Activated CD8-positive, alpha-beta memory T cell treated with anti-CD3 and anti-CD28 coated beads, Interleukin-2, amount 50 U/mL, for 4 hours (primary cell): Measurements from ENCODE around the gene SCRN3.
A peak's percentile ranks its signal among the peaks of the same experiment; 100 is the strongest.
"Not testable (repeated sequence)": the region's sequence is repeated elsewhere in the genome, so short reads cannot be mapped to it uniquely, and the experiment has no call there.

Experiments used
- DNase-seq: peaks from one replicate; pipeline ENCODE4 v3.0.0-alpha.2; 2020

The SCRN3 gene, protein sequence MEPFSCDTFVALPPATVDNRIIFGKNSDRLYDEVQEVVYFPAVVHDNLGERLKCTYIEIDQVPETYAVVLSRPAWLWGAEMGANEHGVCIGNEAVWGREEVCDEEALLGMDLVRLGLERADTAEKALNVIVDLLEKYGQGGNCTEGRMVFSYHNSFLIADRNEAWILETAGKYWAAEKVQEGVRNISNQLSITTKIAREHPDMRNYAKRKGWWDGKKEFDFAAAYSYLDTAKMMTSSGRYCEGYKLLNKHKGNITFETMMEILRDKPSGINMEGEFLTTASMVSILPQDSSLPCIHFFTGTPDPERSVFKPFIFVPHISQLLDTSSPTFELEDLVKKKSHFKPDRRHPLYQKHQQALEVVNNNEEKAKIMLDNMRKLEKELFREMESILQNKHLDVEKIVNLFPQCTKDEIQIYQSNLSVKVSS

GRCh38 chr2:174395284-174395968 is at the start of gene SCRN3:
TSS of gene SCRN3 (plus strand) at chr2:174395730. CDS start at chr2:174398284, 2,554 bp downstream.
- DNase-seq: peak; percentile 69

- DNase-seq: no peak
Observed at GRCh38 chr2:174350018-174350417, 45.5 kb upstream of the SCRN3 start.

GRCh38 chr2:174350593-174351181 is 44.8 kb upstream of the SCRN3 start:
- no peak for DNase-seq

DNA sequence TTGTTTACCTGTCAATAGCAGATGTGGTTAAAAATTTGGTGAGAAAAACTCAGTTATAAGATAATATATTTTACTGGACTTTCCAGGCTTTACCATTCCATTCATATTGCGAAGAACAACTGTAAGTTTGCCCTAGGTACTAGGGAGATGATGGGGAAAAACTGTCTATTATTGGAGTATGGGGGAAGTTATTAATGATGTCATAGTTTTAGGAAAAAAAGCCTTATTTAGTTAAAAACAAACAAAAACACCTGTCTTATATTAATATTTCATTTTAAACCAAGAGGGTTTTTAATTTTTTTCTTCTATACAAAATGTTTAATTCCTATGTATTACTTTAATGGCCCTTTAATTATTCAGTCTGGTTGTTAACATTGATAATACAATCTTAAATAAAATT is 42.5 kb upstream of the SCRN3 start:
- no peak for DNase-seq

- no peak for DNase-seq
Observed at GRCh38 chr2:174356347-174356746, 39.2 kb upstream of the SCRN3 start.

GRCh38 chr2:174359663-174360062 is 35.9 kb upstream of the SCRN3 start:
- not testable (repeated sequence) for DNase-seq

- no peak for DNase-seq
Observed at GRCh38 chr2:174362949-174363348, 32.6 kb upstream of the SCRN3 start.

GRCh38 chr2:174363492-174364225 is 31.9 kb upstream of the SCRN3 start:
- DNase-seq: not testable (repeated sequence)

DNA sequence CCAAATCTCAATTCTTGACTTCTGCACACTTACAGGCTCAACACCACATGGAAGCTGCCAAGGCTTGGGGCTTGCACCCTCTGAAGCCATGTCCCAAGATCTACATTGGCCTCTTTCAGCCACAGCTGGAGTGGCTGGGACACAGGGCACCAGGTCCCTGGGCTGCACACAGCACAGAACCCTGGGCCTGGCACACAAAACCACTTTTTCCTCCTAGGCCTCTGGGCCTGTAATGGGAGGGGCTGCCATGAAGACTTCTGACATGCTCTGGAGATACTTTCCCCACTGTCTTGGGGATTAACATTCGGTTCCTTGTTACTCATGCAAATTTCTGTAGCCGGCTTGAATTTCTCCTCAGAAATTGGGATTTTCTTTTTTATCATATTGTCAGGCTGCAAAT is 30.9 kb upstream of the SCRN3 start:
- DNase-seq: no peak

GRCh38 chr2:174365571-174365970 is 30.0 kb upstream of the SCRN3 start:
- no peak for DNase-seq

- DNase-seq: no peak
Observed at GRCh38 chr2:174368691-174369090, 26.8 kb upstream of the SCRN3 start.

DNA sequence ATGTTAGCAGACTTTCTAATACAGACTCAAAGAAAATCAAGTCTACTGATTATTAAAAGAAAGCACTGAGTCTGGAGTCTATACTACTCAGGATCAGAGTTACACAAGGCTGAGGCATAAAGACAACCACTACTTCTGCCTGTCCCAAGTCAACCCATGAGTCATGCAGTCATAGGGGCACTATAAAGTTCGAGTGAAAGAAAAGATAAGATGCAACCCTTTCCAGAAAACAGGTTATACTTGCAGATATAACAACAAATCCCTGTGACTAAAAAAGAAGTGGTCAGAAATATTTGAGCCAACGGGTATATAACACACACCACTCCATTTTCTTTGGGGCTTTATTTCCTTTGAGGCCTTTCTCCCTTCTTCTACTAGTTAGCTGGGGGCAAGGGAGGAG is 18.6 kb upstream of the SCRN3 start:
- DNase-seq: no peak

GRCh38 chr2:174383796-174384195 is 11.7 kb upstream of the SCRN3 start:
- no peak for DNase-seq

GRCh38 chr2:174385201-174385600 is 10.3 kb upstream of the SCRN3 start:
- DNase-seq: no peak

DNA sequence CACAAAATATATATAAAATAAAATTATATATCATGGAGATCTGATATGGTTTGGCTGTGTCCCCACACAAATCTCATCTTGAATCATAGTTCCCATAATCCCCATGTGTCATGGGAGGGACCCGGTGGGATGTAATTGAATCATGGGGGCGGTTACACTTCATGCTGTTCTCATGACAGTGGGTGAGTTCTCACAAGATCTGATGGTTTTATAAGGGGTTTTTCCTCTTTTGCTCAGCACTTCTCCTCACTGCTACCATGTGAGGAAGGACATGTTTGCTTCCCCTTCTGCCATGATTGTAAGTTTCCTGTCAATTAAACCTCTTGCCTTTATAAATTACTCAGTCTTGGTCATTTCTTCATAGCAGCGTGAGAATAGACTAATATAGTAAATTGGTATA is 6.8 kb upstream of the SCRN3 start:
- DNase-seq: not testable (repeated sequence)

DNA sequence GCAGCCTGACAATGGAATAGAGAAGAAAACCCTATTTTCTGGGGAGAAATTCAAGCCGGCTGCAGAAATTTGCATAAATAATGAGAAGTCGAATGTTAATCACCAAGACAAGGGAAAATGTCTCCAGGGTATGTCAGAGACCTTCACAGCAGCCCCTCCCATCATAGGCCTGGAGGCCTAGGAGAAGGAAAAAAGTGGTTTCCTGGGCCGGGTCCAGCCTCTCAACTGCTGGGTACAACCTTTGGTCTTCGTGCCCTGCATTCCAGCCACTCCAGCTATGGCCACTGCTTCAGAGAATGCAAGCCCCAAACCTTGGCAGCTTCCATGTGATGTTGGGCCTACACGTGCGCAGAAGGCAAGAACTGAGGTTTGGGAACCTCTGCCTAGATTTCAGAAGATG is 6.0 kb upstream of the SCRN3 start:
- no peak for DNase-seq

DNA sequence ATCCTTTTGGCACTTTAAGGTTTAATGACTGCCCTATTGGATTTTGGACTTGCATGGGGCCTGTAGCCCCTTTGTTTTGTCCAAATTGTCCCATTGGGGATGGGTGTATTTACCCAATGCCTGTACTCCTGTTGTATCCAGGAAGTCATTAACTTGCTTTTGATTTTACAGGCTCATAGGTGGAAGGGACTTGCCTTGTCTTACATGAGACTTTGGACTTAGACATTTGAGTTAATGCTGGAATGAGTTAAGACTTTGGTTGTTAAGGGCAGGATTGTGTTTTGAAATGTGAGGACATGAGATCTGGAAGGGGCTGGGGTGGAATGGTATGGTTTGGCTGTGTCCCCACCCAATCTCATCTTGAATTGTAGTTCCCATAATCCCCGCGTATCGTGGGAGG is 5.2 kb upstream of the SCRN3 start:
- not testable (repeated sequence) for DNase-seq

DNA sequence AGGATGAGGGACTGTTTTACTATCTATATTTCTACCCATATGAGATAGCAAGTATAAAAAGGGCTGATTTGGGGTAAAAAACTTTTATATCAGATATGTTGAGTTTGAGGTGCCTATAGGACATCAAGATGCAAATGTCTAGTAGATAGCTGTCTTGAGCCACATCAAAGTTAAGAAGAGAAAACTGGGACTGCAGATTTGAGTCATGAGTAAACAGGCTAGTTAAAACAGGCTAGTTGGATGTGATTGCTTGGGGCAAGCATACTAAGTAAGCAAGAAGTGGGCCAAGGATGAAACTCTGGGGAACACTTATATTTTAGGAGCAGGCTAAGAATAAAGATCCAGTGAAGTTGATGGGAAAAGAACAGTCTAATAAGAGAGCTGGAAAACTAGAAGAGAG is 2.8 kb upstream of the SCRN3 start:
- no peak for DNase-seq

- DNase-seq: no peak
Observed at GRCh38 chr2:174395969-174396630, 570 bp downstream of the SCRN3 start.

- no peak for DNase-seq
Observed at GRCh38 chr2:174397773-174398172, 2.2 kb downstream of the SCRN3 start.

DNA sequence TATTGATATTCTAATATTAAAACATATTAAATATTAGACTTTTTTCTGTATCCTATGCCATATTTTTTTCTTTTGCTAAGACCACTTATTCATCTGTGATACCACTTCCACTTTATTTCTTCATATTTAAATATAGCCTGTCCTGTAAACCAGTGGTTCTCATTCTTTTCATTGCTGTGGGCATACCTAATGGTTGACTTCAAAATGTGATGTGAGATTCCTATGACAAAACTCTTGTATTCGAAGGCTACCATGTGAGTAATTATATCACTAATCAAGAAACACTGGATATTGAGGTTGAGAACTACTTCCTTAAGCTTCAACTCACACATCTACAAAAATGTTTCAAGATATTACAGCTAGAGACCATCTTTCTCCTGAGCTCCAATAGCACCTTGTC is 3.6 kb downstream of the SCRN3 start:
- no peak for DNase-seq

- no peak for DNase-seq
Observed at GRCh38 chr2:174400853-174401252, 5.3 kb downstream of the SCRN3 start.

GRCh38 chr2:174403628-174404027 is 8.1 kb downstream of the SCRN3 start:
- no peak for DNase-seq
